GM12878 (cell line): ENCODE results near the gene GALNT16. TPM values are rescaled to one million over a fixed set of nuclear protein-coding genes. Genes with fewer than 3 reads are reported as not detected.

Source experiments
- CHD2 ChIP-seq: IDR thresholded peaks from 2 replicates; pipeline ENCODE4 v1.6.1; 2011; ENCODE audit warnings: low read depth, low read length, improper control_type of control experiment, borderline replicate concordance
- ETV6 ChIP-seq, 2 experiments: fragments of 450-650 bp in 1 of 2; IDR thresholded peaks in 1 of 2; conservative IDR thresholded peaks in 1 of 2; 2 replicates each; pipeline ENCODE4 v1.6.1; 2014; ENCODE audit warnings: antibody characterized with exemption in 1 of 2, borderline replicate concordance in 1 of 2, low read depth in 1 of 2, mild to moderate bottlenecking in 1 of 2, moderate library complexity in 1 of 2
- IKZF1 ChIP-seq: fragments of 450-650 bp; conservative IDR thresholded peaks from 2 replicates; pipeline ENCODE4 v1.6.1; 2017; ENCODE audit warnings: antibody characterized with exemption, mild to moderate bottlenecking
- LARP7 ChIP-seq: fragments of 450-650 bp; IDR thresholded peaks from 2 replicates; pipeline ENCODE4 v1.6.1; 2017; ENCODE audit warnings: mild to moderate bottlenecking
- MEF2A ChIP-seq: IDR thresholded peaks from 2 replicates; pipeline ENCODE4 v1.6.1; 2011; ENCODE audit warnings: low read depth, mild to moderate bottlenecking, low read length, moderate library complexity; ENCODE audit not compliant: insufficient read depth
- POLR2A ChIP-seq: IDR thresholded peaks from 2 replicates; pipeline ENCODE4 v1.6.1; 2011; ENCODE audit warnings: low read depth, mild to moderate bottlenecking, low read length
- RAD21 ChIP-seq: IDR thresholded peaks from 2 replicates; pipeline ENCODE4 v1.6.1; 2011; ENCODE audit warnings: mild to moderate bottlenecking, low read depth, low read length, moderate library complexity; ENCODE audit not compliant: insufficient read depth
- polyA plus RNA-seq, 11 experiments: library from polyadenylated mRNA; depleted of rRNA in 4 of 11; unstranded in 6 of 11; stranded (reverse) in 5 of 11; fragments of >200 nt; fragmentation: Nextera tagmentation in 4 of 11; fragmentation: Illumina TruSeq in 1 of 11; extraction: Ambion mirVana in 4 of 11; extraction: Trizol in 1 of 11; gene quantifications; 1 replicate in 1 of 11; 2 replicates in 10 of 11; pipeline versions ENCODE4 v1.2.1 to v1.2.3, GENCODE V29; 2011 to 2016; ENCODE audit warnings: inconsistent platforms in 2 of 11, missing spikeins in 2 of 11, low read depth in 1 of 11
- total RNA-seq, 4 experiments: library from RNA; depleted of rRNA in 3 of 4; stranded (reverse); fragments of >200 nt in 3 of 4; fragmentation: Illumina TruSeq in 1 of 4; extraction: Trizol in 1 of 4; gene quantifications; 2 replicates each; pipeline versions ENCODE4 v1.2.1 to v1.2.3, GENCODE V29; 2013 to 2021
- TF ChIP-seq, protein P1 (sequence below): fragments of 450-650 bp; IDR thresholded peaks from 2 replicates; pipeline ENCODE4 v1.6.1; 2017; ENCODE audit warnings: mild to moderate bottlenecking, low read depth, inconsistent platforms; ENCODE audit not compliant: poor library complexity, severe bottlenecking
- TF ChIP-seq, protein P2 (sequence below): IDR thresholded peaks from 2 replicates; pipeline ENCODE4 v1.6.1; 2012; ENCODE audit warnings: low read depth, low read length, improper control_type of control experiment
- TF ChIP-seq, protein P3 (sequence below): IDR thresholded peaks from 2 replicates; pipeline ENCODE4 v1.6.1; 2012; ENCODE audit warnings: improper control_type of control experiment, low read depth, low read length; ENCODE audit not compliant: insufficient replicate concordance
- TF ChIP-seq, protein P4 (sequence below): fragments of 450-650 bp; IDR thresholded peaks from 2 replicates; pipeline ENCODE4 v1.6.1; 2017; ENCODE audit warnings: mild to moderate bottlenecking, moderate library complexity
- TF ChIP-seq, protein P5 (sequence below): fragments of 450-650 bp; IDR thresholded peaks from 2 replicates; pipeline ENCODE4 v1.6.1; 2016; ENCODE audit warnings: mild to moderate bottlenecking

GALNT16 gene
- total and polyA plus RNA-seq, 10 of the 15 experiments (the other 5 are each of a cell fraction or from before 2014, with no cell fraction given), result under 0.01 to 0.08 (median 0.03) TPM; not detected in 3

DNA sequence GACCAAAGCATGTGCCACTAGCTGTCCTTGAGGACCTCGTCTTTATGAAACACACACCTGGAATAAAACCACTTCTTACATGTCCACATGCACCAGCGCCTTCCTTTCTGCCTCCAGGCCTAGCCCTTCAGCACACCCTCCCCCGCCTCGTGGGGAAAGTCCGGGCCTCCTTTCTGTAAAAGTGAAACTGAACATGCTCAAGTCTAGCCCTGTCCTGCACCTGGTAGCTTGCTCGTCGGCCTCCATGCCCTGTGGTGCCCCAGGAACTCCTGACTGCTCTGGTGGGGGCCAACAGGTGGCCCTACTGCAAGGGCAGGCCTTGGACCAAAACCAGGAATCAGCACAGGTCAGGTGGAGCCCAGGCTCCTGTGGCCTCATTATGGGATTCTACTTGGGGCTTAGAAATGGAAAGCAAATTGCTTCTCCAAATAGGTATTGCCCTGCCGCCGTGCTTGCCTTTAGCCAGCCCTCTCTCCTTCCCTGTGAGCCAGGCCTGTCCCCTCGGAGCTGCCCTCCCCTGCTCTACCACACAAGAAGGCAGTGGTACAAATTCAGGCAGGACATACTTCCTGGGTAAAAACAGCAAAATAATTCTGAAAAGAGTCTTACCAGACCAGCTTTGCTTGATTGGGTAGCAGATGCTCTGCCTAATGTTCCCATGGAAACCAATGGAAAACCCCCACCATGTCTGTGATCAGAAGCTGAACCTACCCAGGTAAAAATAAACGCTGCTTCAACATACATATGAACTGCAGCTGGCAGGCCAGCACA is 94.6 kb downstream of the GALNT16 start (continued):
- TF ChIP-seq, protein P1, sequence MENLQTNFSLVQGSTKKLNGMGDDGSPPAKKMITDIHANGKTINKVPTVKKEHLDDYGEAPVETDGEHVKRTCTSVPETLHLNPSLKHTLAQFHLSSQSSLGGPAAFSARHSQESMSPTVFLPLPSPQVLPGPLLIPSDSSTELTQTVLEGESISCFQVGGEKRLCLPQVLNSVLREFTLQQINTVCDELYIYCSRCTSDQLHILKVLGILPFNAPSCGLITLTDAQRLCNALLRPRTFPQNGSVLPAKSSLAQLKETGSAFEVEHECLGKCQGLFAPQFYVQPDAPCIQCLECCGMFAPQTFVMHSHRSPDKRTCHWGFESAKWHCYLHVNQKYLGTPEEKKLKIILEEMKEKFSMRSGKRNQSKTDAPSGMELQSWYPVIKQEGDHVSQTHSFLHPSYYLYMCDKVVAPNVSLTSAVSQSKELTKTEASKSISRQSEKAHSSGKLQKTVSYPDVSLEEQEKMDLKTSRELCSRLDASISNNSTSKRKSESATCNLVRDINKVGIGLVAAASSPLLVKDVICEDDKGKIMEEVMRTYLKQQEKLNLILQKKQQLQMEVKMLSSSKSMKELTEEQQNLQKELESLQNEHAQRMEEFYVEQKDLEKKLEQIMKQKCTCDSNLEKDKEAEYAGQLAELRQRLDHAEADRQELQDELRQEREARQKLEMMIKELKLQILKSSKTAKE, result peak; percentile 50
- TF ChIP-seq, protein P2, sequence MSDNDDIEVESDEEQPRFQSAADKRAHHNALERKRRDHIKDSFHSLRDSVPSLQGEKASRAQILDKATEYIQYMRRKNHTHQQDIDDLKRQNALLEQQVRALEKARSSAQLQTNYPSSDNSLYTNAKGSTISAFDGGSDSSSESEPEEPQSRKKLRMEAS, result peak; percentile 83
- TF ChIP-seq CHD2 (peak; percentile 75), ETV6 (conservative IDR thresholded peaks at IDR 0.05 in 1 of 2, IDR thresholded peaks at IDR 0.05 in 1 of 2; ENCODE audit: borderline replicate concordance in 1 of 2, low read depth in 1 of 2) (0 out of 4 replicates have a peak, but pooled peaks of 1 of the 2 experiments have one; percentile 55), LARP7 (0 out of 2 replicates have a peak, but pooled peaks have one; percentile 17), IKZF1 (peak; percentile 80), RAD21 (no peak; the same call in 1 of the 2 replicates), POLR2A (peak; percentile 78), MEF2A (peak; percentile 63; the same call in 1 of the 2 replicates)
- TF ChIP-seq, protein P3, sequence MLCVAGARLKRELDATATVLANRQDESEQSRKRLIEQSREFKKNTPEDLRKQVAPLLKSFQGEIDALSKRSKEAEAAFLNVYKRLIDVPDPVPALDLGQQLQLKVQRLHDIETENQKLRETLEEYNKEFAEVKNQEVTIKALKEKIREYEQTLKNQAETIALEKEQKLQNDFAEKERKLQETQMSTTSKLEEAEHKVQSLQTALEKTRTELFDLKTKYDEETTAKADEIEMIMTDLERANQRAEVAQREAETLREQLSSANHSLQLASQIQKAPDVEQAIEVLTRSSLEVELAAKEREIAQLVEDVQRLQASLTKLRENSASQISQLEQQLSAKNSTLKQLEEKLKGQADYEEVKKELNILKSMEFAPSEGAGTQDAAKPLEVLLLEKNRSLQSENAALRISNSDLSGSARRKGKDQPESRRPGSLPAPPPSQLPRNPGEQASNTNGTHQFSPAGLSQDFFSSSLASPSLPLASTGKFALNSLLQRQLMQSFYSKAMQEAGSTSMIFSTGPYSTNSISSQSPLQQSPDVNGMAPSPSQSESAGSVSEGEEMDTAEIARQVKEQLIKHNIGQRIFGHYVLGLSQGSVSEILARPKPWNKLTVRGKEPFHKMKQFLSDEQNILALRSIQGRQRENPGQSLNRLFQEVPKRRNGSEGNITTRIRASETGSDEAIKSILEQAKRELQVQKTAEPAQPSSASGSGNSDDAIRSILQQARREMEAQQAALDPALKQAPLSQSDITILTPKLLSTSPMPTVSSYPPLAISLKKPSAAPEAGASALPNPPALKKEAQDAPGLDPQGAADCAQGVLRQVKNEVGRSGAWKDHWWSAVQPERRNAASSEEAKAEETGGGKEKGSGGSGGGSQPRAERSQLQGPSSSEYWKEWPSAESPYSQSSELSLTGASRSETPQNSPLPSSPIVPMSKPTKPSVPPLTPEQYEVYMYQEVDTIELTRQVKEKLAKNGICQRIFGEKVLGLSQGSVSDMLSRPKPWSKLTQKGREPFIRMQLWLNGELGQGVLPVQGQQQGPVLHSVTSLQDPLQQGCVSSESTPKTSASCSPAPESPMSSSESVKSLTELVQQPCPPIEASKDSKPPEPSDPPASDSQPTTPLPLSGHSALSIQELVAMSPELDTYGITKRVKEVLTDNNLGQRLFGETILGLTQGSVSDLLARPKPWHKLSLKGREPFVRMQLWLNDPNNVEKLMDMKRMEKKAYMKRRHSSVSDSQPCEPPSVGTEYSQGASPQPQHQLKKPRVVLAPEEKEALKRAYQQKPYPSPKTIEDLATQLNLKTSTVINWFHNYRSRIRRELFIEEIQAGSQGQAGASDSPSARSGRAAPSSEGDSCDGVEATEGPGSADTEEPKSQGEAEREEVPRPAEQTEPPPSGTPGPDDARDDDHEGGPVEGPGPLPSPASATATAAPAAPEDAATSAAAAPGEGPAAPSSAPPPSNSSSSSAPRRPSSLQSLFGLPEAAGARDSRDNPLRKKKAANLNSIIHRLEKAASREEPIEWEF, result peak; percentile 39
- TF ChIP-seq, protein P4, sequence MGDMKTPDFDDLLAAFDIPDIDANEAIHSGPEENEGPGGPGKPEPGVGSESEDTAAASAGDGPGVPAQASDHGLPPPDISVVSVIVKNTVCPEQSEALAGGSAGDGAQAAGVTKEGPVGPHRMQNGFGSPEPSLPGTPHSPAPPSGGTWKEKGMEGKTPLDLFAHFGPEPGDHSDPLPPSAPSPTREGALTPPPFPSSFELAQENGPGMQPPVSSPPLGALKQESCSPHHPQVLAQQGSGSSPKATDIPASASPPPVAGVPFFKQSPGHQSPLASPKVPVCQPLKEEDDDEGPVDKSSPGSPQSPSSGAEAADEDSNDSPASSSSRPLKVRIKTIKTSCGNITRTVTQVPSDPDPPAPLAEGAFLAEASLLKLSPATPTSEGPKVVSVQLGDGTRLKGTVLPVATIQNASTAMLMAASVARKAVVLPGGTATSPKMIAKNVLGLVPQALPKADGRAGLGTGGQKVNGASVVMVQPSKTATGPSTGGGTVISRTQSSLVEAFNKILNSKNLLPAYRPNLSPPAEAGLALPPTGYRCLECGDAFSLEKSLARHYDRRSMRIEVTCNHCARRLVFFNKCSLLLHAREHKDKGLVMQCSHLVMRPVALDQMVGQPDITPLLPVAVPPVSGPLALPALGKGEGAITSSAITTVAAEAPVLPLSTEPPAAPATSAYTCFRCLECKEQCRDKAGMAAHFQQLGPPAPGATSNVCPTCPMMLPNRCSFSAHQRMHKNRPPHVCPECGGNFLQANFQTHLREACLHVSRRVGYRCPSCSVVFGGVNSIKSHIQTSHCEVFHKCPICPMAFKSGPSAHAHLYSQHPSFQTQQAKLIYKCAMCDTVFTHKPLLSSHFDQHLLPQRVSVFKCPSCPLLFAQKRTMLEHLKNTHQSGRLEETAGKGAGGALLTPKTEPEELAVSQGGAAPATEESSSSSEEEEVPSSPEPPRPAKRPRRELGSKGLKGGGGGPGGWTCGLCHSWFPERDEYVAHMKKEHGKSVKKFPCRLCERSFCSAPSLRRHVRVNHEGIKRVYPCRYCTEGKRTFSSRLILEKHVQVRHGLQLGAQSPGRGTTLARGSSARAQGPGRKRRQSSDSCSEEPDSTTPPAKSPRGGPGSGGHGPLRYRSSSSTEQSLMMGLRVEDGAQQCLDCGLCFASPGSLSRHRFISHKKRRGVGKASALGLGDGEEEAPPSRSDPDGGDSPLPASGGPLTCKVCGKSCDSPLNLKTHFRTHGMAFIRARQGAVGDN, result peak; percentile 99
- TF ChIP-seq, protein P5, sequence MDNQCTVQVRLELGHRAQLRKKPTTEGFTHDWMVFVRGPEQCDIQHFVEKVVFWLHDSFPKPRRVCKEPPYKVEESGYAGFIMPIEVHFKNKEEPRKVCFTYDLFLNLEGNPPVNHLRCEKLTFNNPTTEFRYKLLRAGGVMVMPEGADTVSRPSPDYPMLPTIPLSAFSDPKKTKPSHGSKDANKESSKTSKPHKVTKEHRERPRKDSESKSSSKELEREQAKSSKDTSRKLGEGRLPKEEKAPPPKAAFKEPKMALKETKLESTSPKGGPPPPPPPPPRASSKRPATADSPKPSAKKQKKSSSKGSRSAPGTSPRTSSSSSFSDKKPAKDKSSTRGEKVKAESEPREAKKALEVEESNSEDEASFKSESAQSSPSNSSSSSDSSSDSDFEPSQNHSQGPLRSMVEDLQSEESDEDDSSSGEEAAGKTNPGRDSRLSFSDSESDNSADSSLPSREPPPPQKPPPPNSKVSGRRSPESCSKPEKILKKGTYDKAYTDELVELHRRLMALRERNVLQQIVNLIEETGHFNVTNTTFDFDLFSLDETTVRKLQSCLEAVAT, result 0 out of 2 replicates have a peak, but pooled peaks have one; percentile 19
